GM23338 (cell line): ENCODE measurements around the gene RAB7B. TPM values are rescaled to one million over a fixed set of nuclear protein-coding genes. Genes with fewer than 3 reads are reported as not detected.

ENCODE experiments used
- ATAC-seq: fragments of 200-7000 bp; cut with Tn5 transposase; 3 replicates; pipeline ENCODE4 v1.9.1; 2020
- DNase-seq: peaks from one replicate; pipeline ENCODE4 v3.0.0-alpha.2; 2015; ENCODE audit warnings: low spot score
- H2AFZ ChIP-seq: fragments of 200-600 bp; sonication (generic); 2 replicates; pipeline ENCODE4 v1.8.0; 2016; ENCODE audit warnings: antibody characterized with exemption, mild to moderate bottlenecking, moderate library complexity
- H3F3A ChIP-seq: fragments of 200-600 bp; sonication (generic); replicated peaks from 2 replicates; pipeline ENCODE4 v1.8.0; 2017; ENCODE audit warnings: antibody characterized with exemption, mixed run types, low read depth
- H3K27ac ChIP-seq: fragments of 200-600 bp; sonication (generic); 2 replicates; pipeline ENCODE4 v1.6.1; 2016; ENCODE audit warnings: low read depth
- H3K27me3 ChIP-seq: fragments of 200-600 bp; sonication (generic); 2 replicates; pipeline ENCODE4 v1.8.0; 2016; ENCODE audit warnings: mild to moderate bottlenecking, mixed run types, moderate library complexity; ENCODE audit not compliant: insufficient read depth
- H3K36me3 ChIP-seq: fragments of 200-600 bp; sonication (generic); 2 replicates; pipeline ENCODE4 v1.8.0; 2016; ENCODE audit warnings: mild to moderate bottlenecking; ENCODE audit not compliant: insufficient read depth
- H3K4me1 ChIP-seq: fragments of 200-600 bp; sonication (generic); 2 replicates; pipeline ENCODE4 v1.8.0; 2016; ENCODE audit warnings: mild to moderate bottlenecking, moderate library complexity; ENCODE audit not compliant: insufficient read depth
- H3K4me2 ChIP-seq: fragments of 200-600 bp; sonication (generic); 2 replicates; pipeline ENCODE4 v1.7.1; 2017; ENCODE audit warnings: mixed run types
- H3K4me3 ChIP-seq: fragments of 200-600 bp; sonication (generic); 2 replicates; pipeline ENCODE4 v1.6.1; 2016; ENCODE audit warnings: mixed run types
- H3K79me2 ChIP-seq: fragments of 200-600 bp; sonication (generic); replicated peaks from 2 replicates; pipeline ENCODE4 v1.8.0; 2017; ENCODE audit warnings: mild to moderate bottlenecking; ENCODE audit not compliant: insufficient read depth
- H3K9me2 ChIP-seq: fragments of 200-600 bp; sonication (generic); 2 replicates; pipeline ENCODE4 v1.8.0; 2017; ENCODE audit not compliant: insufficient read depth
- H4K20me1 ChIP-seq: fragments of 200-600 bp; sonication (generic); replicated peaks from 2 replicates; pipeline ENCODE4 v1.8.0; 2017; ENCODE audit warnings: mild to moderate bottlenecking; ENCODE audit not compliant: insufficient read depth
- H3K27ac Mint-ChIP-seq: 2 replicates; pipeline ENCODE4 v1.8.0; 2020; ENCODE audit warnings: inconsistent platforms, mild to moderate bottlenecking, moderate library complexity, mixed read lengths
- H3K27me3 Mint-ChIP-seq: 3 replicates; pipeline ENCODE4 v1.8.0; 2022; ENCODE audit warnings: low read depth, mild to moderate bottlenecking, moderate library complexity, mixed read lengths, inconsistent platforms; ENCODE audit not compliant: insufficient read depth, poor library complexity
- H3K36me3 Mint-ChIP-seq: 3 replicates; pipeline ENCODE4 v1.8.0; 2021; ENCODE audit warnings: low read depth, mild to moderate bottlenecking, inconsistent platforms, moderate library complexity, mixed read lengths
- H3K4me1 Mint-ChIP-seq: 3 replicates; pipeline ENCODE4 v1.8.0; 2020; ENCODE audit warnings: mild to moderate bottlenecking, inconsistent platforms, mixed read lengths
- H3K4me3 Mint-ChIP-seq: 3 replicates; pipeline ENCODE4 v1.8.0; 2021; ENCODE audit warnings: moderate library complexity, mild to moderate bottlenecking, inconsistent platforms, mixed read lengths
- H3K9me3 Mint-ChIP-seq: 3 replicates; pipeline ENCODE4 v1.8.0; 2020; ENCODE audit warnings: moderate library complexity, mild to moderate bottlenecking, inconsistent platforms, mixed read lengths
- CREB1 ChIP-seq: fragments of 250-450 bp; sonication (Bioruptor Pico); IDR thresholded peaks from 2 replicates; pipeline ENCODE4 v1.5.0; 2020; ENCODE audit warnings: low read depth, mild to moderate bottlenecking, moderate library complexity
- EZH2 ChIP-seq: fragments of 200-600 bp; sonication (generic); IDR thresholded peaks from one replicate; pipeline ENCODE4 v1.8.0; 2017; ENCODE audit warnings: antibody characterized with exemption, mild to moderate bottlenecking, low read depth; ENCODE audit not compliant: unreplicated experiment
- NANOG ChIP-seq: IDR thresholded peaks from 2 replicates; pipeline ENCODE4 v1.6.1; 2016; ENCODE audit warnings: antibody characterized with exemption, borderline replicate concordance
- POLR2AphosphoS5 ChIP-seq: IDR thresholded peaks from 2 replicates; pipeline ENCODE4 v1.6.1; 2016; ENCODE audit warnings: antibody characterized with exemption, low read depth
- STAT1 ChIP-seq: IDR thresholded peaks from one replicate; pipeline ENCODE4 v1.6.1; 2016; ENCODE audit warnings: antibody characterized with exemption; ENCODE audit not compliant: unreplicated experiment
- ZNF114 ChIP-seq: fragments of 250-450 bp; sonication (Bioruptor Pico); IDR thresholded peaks from 2 replicates; pipeline ENCODE4 v1.5.0; 2020; ENCODE audit warnings: mild to moderate bottlenecking, moderate library complexity
- ZNF331 ChIP-seq: fragments of 250-450 bp; sonication (Bioruptor Pico); IDR thresholded peaks from 2 replicates; pipeline ENCODE4 v1.5.0; 2020; ENCODE audit warnings: low read depth, mild to moderate bottlenecking, moderate library complexity
- polyA plus RNA-seq: library from polyadenylated mRNA; unstranded; fragments of >200 nt; fragmentation: Nextera tagmentation; extraction: Ambion mirVana; gene quantifications from 2 replicates; pipeline ENCODE4 v1.2.1, GENCODE V29; 2016
- total RNA-seq: library from RNA; depleted of rRNA; stranded (reverse); fragments of >200 nt; shearing (Covaris generic); gene quantifications from 2 replicates; pipeline ENCODE4 v1.2.3, GENCODE V29; 2014
- TF ChIP-seq, protein P1 (sequence below): IDR thresholded peaks from one replicate; pipeline ENCODE4 v1.6.1; 2018; ENCODE audit warnings: antibody characterized with exemption; ENCODE audit not compliant: unreplicated experiment
- TF ChIP-seq, protein P2 (sequence below): IDR thresholded peaks from 2 replicates; pipeline ENCODE4 v1.6.1; 2016; ENCODE audit warnings: antibody characterized with exemption
- TF ChIP-seq, protein P3 (sequence below), 2 experiments: fragments of 200-600 bp in 1 of 2; sonication (generic) in 1 of 2; conservative IDR thresholded peaks; 2 replicates each; pipeline versions ENCODE4 v1.5.1 to v1.6.1; 2016 to 2017; ENCODE audit warnings: antibody characterized with exemption in 2 of 2, low read depth in 2 of 2, mild to moderate bottlenecking in 2 of 2, moderate library complexity in 1 of 2

RAB7B gene
- total and polyA plus RNA-seq, 2 experiments from 2014 or later, result not detected

DNA sequence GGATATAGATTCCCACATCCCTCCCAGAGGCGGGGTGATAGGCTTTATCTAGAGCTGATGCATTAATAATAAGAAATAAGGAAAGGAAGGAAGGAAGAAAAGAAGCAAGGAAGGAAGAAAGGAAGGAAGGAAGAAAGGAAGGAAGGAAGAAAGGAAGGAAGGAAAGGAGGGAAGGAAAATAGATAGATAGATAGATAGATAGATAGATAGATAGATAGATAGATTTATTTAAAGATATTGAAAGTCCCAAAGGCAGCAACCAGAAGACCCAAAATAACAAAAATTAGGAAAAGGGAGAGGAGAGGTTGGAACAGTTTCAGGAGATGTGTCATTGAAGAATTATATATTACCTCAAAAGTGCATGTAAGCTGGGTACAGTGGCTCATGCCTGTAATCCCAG is 47.7 kb downstream of the RAB7B start (continued):
- TF ChIP-seq, protein P1, sequence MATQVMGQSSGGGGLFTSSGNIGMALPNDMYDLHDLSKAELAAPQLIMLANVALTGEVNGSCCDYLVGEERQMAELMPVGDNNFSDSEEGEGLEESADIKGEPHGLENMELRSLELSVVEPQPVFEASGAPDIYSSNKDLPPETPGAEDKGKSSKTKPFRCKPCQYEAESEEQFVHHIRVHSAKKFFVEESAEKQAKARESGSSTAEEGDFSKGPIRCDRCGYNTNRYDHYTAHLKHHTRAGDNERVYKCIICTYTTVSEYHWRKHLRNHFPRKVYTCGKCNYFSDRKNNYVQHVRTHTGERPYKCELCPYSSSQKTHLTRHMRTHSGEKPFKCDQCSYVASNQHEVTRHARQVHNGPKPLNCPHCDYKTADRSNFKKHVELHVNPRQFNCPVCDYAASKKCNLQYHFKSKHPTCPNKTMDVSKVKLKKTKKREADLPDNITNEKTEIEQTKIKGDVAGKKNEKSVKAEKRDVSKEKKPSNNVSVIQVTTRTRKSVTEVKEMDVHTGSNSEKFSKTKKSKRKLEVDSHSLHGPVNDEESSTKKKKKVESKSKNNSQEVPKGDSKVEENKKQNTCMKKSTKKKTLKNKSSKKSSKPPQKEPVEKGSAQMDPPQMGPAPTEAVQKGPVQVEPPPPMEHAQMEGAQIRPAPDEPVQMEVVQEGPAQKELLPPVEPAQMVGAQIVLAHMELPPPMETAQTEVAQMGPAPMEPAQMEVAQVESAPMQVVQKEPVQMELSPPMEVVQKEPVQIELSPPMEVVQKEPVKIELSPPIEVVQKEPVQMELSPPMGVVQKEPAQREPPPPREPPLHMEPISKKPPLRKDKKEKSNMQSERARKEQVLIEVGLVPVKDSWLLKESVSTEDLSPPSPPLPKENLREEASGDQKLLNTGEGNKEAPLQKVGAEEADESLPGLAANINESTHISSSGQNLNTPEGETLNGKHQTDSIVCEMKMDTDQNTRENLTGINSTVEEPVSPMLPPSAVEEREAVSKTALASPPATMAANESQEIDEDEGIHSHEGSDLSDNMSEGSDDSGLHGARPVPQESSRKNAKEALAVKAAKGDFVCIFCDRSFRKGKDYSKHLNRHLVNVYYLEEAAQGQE, result no peak
- TF ChIP-seq NANOG, result no peak
- TF ChIP-seq POLR2AphosphoS5, result no peak

DNA sequence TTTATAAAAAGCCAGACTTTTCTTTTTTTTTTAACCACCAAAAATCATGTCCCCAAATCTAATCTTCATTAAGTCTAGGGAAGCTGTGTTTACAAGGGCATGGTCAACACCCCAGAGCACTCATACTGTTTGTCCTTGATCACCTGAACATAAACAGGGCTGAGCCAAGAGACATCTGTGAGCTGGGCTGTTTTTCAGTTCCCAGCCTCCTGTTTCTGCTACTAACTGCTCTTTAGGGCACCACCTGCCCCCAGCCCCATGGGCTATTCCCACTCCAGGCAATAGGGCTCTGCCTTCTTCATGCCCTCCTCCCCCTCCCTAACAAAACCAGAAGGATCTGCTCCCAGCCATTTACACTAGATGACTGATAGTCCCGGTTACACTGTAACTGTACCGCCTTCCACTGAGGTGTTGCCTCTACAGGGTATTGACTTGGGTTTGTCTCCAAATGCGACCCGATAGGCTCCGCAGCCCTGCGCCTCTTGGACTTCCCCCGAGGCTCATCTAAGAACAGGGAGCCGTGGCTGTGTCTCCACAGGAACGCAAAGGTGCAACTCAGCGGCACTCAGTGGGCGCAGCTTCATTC is 48.3 kb downstream of the RAB7B start:
- Histone ChIP-seq H3F3A (no peaks in the 10 kb centered on the region), H2AFZ (no peak overlapping the region), H3K27me3 (no peaks in the 10 kb centered on the region), H3K36me3 (no peaks in the 10 kb centered on the region), H3K4me1 (peaks cover 3% of the 10 kb centered on the region; the same call in 1 of the 2 replicates), H3K9me2 (no peaks in the 10 kb centered on the region), H3K4me3 (no peak overlapping the region), H3K27ac (no peak overlapping the region), H3K4me2 (no peak overlapping the region), H3K79me2 (no peaks in the 10 kb centered on the region), H4K20me1 (no peaks in the 10 kb centered on the region)
- ATAC-seq (peak; percentile 44), DNase-seq (no peak)
- H3K9me3 Mint-ChIP-seq, result no peaks in the 10 kb centered on the region; the same call in 2 of the 3 replicates
- H3K4me3 Mint-ChIP-seq, result no peak overlapping the region
- no peak overlapping the region for H3K27ac Mint-ChIP-seq
- H3K36me3 Mint-ChIP-seq, result no peaks in the 10 kb centered on the region
- peaks cover 19% of the 10 kb centered on the region; the same call in 2 of the 3 replicates for H3K4me1 Mint-ChIP-seq
- peaks cover 8% of the 10 kb centered on the region for H3K27me3 Mint-ChIP-seq
- TF ChIP-seq ZNF331 (CRISPR knock-in tag) (no peak), ZNF114 (CRISPR knock-in tag) (no peak), POLR2AphosphoS5 (no peak), EZH2 (no peak), STAT1 (no peak), CREB1 (CRISPR knock-in tag) (no peak)
- TF ChIP-seq, protein P2, sequence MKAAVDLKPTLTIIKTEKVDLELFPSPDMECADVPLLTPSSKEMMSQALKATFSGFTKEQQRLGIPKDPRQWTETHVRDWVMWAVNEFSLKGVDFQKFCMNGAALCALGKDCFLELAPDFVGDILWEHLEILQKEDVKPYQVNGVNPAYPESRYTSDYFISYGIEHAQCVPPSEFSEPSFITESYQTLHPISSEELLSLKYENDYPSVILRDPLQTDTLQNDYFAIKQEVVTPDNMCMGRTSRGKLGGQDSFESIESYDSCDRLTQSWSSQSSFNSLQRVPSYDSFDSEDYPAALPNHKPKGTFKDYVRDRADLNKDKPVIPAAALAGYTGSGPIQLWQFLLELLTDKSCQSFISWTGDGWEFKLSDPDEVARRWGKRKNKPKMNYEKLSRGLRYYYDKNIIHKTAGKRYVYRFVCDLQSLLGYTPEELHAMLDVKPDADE, result no peak
- TF ChIP-seq, protein P3, sequence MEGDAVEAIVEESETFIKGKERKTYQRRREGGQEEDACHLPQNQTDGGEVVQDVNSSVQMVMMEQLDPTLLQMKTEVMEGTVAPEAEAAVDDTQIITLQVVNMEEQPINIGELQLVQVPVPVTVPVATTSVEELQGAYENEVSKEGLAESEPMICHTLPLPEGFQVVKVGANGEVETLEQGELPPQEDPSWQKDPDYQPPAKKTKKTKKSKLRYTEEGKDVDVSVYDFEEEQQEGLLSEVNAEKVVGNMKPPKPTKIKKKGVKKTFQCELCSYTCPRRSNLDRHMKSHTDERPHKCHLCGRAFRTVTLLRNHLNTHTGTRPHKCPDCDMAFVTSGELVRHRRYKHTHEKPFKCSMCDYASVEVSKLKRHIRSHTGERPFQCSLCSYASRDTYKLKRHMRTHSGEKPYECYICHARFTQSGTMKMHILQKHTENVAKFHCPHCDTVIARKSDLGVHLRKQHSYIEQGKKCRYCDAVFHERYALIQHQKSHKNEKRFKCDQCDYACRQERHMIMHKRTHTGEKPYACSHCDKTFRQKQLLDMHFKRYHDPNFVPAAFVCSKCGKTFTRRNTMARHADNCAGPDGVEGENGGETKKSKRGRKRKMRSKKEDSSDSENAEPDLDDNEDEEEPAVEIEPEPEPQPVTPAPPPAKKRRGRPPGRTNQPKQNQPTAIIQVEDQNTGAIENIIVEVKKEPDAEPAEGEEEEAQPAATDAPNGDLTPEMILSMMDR (conservative IDR thresholded peaks at IDR 0.05; ENCODE audit: low read depth in 2 of 2), result no peak
- TF ChIP-seq, protein P1, result no peak
